ENCODE data around the gene HSD11B1. TPM values are rescaled to one million over a fixed set of nuclear protein-coding genes. Genes with fewer than 3 reads are reported as not detected.

Gene HSD11B1
- polyA plus RNA-seq, 1 donor from 2014 or later = not detected

- no peaks in the 10 kb centered on the region for H3F3A ChIP-seq (ENCODE audit: insufficient read depth, low read length, poor library complexity, severe bottlenecking)
- H3K4me3 ChIP-seq (ENCODE audit: low read length) = no peak overlapping the region
- H2AFZ ChIP-seq (ENCODE audit: low read depth, low read length) = no peak overlapping the region
- H3K27me3 ChIP-seq (ENCODE audit: insufficient read depth, low read depth, low read length) = no peaks in the 10 kb centered on the region
- no peak overlapping the region for H3K4me2 ChIP-seq (ENCODE audit: low read length)
- no peaks in the 10 kb centered on the region for H3K9me3 ChIP-seq (ENCODE audit: low read length)
- no peak overlapping the region for H3K9ac ChIP-seq (ENCODE audit: low read length)
- no peak for TF ChIP-seq POLR2AphosphoS5 (IDR thresholded peaks at IDR 0.05)
- TF ChIP-seq REST (IDR thresholded peaks at IDR 0.05; ENCODE audit: borderline replicate concordance) = no peak
- no peaks in the 10 kb centered on the region for H4K20me1 ChIP-seq (ENCODE audit: insufficient read depth)
- H3K36me3 ChIP-seq (ENCODE audit: insufficient read depth, low read length) = no peaks in the 10 kb centered on the region
- no peaks in the 10 kb centered on the region for H3K79me2 ChIP-seq (replicated peaks; ENCODE audit: insufficient read depth, low read length)
- no peak overlapping the region for H3K27ac ChIP-seq (ENCODE audit: low read length)
- H3K9me2 ChIP-seq (ENCODE audit: insufficient read depth, low read length) = no peaks in the 10 kb centered on the region
Measured at GRCh38 chr1:209657140-209657879, 47.3 kb upstream of the HSD11B1 start.

- Histone ChIP-seq H3K9me2 (ENCODE audit: insufficient read depth, low read length) (no peaks in the 10 kb centered on the region), H3K36me3 (ENCODE audit: insufficient read depth, low read length) (no peaks in the 10 kb centered on the region), H3F3A (ENCODE audit: insufficient read depth, low read length, poor library complexity, severe bottlenecking) (no peaks in the 10 kb centered on the region), H2AFZ (ENCODE audit: low read depth, low read length) (no peak overlapping the region), H3K4me2 (ENCODE audit: low read length) (no peak overlapping the region), H3K79me2 (replicated peaks; ENCODE audit: insufficient read depth, low read length) (no peaks in the 10 kb centered on the region), H3K9ac (ENCODE audit: low read length) (no peak overlapping the region), H3K9me3 (ENCODE audit: low read length) (no peaks in the 10 kb centered on the region), H3K27me3 (ENCODE audit: insufficient read depth, low read depth, low read length) (no peaks in the 10 kb centered on the region), H3K27ac (ENCODE audit: low read length) (no peak overlapping the region), H3K4me3 (ENCODE audit: low read length) (no peak overlapping the region), H4K20me1 (ENCODE audit: insufficient read depth) (no peaks in the 10 kb centered on the region)
- TF ChIP-seq REST (IDR thresholded peaks at IDR 0.05; ENCODE audit: borderline replicate concordance) = no peak
- TF ChIP-seq EP300 (conservative IDR thresholded peaks at IDR 0.05; ENCODE audit: poor library complexity, severe bottlenecking) = no peak
- TF ChIP-seq CTCF (IDR thresholded peaks at IDR 0.05; ENCODE audit: poor library complexity, severe bottlenecking) = no peak
- no peak for TF ChIP-seq SMC3 (conservative IDR thresholded peaks at IDR 0.05; ENCODE audit: poor library complexity)
- TF ChIP-seq MXI1 (conservative IDR thresholded peaks at IDR 0.05; ENCODE audit: poor library complexity, severe bottlenecking) = no peak
- TF ChIP-seq TAF1 (IDR thresholded peaks at IDR 0.05; ENCODE audit: low read depth) = no peak
- TF ChIP-seq RAD21 (conservative IDR thresholded peaks at IDR 0.05) = no peak
- TF ChIP-seq POLR2AphosphoS5 (IDR thresholded peaks at IDR 0.05) = no peak
- TF ChIP-seq EZH2 (IDR thresholded peaks at IDR 0.05; ENCODE audit: borderline replicate concordance, insufficient read depth, low read length, poor library complexity, severe bottlenecking) = no peak
Measured at GRCh38 chr1:209657918-209658317, 46.7 kb upstream of the HSD11B1 start.
